HG02588 (cell line): ENCODE measurements around the gene PEX10.

Experiments used
- ATAC-seq: cut with Tn5 transposase; IDR thresholded peaks from one replicate; pipeline ENCODE4 v1.9.1; 2021; ENCODE audit warnings: mild to moderate bottlenecking, moderate library complexity; ENCODE audit not compliant: unreplicated experiment

PEX10 gene

DNA sequence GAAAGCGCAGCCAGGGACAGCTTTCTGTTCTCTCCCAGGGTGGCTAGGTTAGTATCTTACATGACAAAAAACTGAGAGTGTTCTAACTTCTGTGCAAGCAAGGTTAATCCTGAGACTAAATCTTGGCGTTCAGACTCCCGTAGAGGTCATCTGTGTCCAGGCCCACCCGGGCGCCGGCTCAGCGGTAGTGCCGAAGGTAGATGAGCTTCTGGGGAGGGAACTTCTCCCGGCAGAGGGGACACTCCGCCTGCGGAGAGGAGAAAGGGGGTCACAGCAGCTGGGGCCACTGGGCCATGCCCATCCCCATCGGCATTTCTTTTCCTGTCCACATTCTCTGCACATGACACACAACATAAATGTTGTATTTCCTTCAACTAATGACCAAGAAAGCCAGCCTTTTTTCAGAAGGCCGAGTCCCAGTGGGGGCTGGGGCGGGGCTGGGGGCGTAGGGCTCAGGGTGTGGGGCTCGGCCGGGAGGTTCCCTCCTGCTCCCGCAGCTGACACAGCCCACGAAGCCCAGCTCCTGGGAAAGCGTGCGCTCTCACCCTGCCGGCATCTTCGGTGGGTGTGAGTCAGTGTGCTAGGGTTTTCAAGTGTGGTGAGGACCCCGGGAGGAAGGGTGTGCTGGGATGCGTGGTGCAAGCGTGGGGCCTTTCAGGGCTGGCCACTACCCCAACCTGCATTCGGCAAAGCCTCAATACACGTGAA, 6.6 kb downstream of the PEX10 start:
- no peak for ATAC-seq

DNA sequence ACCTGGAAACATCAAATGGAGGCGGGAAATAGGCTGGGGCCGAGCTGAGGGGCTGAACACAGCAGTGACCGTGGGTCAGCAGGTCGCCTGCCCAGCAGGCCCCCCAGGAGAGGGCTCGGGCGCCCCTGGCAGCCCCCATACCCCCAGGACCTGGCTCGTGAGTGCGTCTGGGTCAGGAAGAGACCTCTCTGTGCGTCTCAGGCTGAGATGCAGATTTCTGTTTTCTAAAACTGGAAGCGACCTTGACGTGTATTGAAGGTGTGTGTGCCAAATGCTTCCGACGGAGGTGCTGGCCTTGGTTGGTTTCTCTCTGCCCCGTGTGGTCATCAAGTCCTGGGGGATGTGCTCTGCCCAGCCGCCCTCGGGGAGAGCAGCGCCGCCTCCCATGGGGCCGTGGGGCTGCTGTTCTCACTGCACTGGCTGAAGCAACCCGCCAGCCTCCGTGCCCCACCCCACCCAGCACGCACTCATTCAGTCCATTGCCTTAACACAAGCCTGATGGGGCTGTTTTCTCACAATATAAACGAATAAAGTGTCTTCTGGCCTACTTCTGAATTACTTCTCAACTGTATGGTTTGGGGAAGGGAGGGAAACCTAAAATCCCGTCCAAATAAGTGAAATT, 7.4 kb downstream of the PEX10 start:
- no peak for ATAC-seq

GRCh38 chr1:2404142-2404889, 8.0 kb downstream of the PEX10 start:
- ATAC-seq, result no peak

- ATAC-seq, result no peak
Observed at GRCh38 chr1:2403273-2403672, 9.1 kb downstream of the PEX10 start.

GRCh38 chr1:2402420-2402819, 9.9 kb downstream of the PEX10 start:
- ATAC-seq, result no peak

DNA sequence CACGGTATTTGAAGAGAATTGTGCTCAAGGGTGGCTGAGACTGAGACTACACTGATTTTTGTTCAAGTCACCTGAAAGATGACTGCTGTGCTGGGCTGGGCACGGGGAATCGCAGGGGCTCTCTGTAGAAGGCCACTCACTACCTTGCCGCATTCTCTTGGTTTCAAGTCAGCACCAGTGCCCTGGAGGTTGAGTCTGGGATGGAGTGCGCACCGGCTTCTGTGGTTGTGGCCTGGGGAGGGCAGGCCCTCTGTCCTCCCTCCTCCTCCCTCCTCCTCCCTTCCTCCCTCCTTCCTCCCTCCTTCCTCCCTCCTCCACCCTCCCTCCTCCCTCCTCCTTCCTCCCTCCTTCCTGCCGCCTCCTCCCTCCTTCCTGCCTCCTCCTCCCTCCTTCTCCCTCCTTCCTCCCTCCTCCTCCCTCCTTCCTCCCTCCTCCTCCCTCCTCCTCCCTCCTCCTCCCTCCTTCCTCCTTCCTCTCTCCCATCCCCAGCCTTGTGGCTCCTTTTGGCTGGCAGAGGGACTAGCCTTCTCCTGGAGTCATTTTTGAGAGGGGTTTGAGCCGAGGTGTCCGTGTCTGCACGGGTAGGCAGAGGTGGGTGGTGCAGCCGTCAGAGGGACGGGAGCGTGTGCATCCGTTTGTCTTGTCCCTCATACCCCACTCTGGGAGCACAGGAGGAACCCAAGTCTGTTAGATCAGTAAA, 11.3 kb downstream of the PEX10 start:
- ATAC-seq, result no peak

GRCh38 chr1:2400576-2400909, 11.8 kb downstream of the PEX10 start:
- no peak for ATAC-seq

DNA sequence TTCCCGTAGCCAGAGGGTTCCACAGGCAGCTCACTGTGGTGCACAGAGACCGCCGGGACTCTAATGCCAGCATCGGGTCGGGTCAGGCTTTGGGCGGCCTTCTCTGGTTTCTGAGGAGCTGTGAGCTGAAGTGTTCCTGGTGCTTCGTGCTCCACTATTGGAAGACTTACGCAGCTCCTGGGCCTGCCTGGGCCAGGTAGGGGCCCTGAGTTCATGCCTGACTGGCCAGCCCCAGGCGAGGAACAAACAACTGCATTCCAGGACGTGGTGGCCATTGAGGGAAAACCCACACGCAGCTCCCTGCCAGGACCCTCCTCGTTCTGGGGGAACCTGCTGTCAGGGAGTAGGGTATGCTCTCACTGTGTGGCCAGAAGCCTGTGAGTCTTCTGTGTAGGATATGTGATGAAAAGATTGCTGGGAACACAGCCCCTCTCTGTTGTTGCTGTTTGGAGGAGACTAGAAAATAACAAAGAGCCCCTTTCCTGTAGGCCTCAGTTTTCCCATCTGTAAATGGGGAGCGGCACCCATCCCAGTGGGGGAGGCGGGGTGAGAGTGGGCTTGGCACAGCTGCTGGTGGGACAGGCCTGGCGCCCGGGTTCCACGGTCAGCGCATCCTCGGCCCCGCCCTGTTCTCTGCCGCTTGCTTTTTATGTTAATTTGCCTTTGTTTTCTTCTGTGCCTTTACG, 12.3 kb downstream of the PEX10 start:
- ATAC-seq, result no peak

- no peak for ATAC-seq
Observed at GRCh38 chr1:2398871-2399270, 13.5 kb downstream of the PEX10 start.

DNA sequence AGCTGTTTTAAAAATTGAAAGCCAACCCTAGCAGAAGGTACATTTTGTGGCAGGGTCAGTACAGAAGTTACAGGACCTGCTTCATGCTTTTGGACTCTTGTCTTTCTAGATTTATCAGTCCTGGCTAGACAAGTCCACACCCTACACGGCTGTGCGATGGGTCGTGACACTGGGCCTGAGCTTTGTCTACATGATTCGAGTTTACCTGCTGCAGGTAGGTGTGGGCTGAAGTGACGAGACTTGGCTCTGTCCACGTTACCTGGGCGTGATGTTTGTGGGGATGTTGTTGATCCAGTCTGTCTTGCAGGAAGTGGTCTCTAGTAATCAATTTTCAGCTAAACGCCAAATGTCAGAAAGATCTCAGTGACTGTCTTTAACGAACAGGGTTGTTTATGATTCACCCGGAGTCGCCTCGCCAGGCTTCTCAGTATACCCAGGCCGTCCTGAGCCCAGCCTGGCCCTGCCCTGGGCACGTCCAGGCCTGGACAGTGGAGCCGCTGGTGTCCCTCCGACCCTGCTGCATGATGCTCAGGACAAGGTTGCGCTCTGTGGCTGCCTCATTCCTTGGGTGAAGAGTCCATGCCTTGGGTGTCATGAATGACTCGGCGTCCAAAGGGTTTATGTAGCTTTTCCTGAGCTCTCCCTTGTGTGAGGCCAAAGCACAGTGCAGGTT, 15.2 kb downstream of the PEX10 start:
- no peak for ATAC-seq

DNA sequence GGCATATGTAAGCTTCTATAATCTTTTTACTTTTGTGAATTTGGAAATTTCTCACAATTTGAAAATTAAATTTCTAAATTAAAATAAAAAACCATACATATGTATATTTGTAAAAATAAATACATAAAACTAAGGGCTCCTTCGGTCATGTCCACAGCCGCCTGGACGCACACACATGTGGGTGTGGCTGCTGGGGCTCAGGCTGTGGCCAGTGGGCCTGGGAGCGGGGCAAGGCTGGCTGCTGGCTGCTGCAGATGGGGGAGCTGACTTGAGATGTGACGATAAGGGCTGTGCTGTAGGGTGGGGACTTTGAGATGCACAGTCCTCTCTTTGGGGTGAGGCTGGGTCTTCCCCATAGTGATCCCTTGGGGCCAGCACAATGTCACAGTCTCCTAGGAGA, 15.9 kb downstream of the PEX10 start:
- no peak for ATAC-seq

GRCh38 chr1:2396059-2396458, 16.3 kb downstream of the PEX10 start:
- ATAC-seq, result no peak

DNA sequence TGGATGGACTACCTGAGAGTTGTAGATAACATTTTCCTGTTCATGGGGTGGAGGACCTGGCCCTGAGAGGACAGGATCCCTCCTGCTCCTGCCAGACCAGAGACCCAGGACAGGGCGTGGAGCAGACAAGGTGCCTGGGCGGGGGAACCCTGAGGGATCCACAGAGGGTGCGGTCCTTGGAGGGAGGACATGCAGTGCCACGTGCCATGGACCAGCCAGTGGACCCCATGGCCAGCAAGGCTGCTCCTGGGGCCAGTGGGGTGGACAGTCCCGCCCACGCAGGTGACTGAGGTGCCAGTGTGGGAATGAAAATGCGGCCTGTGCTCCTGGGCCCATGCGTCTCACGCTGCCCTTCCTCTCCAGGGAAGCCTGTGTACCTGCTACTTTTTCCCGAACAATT, 17.1 kb downstream of the PEX10 start:
- ATAC-seq, result no peak

GRCh38 chr1:2394761-2395160, 17.6 kb downstream of the PEX10 start:
- ATAC-seq, result no peak

DNA sequence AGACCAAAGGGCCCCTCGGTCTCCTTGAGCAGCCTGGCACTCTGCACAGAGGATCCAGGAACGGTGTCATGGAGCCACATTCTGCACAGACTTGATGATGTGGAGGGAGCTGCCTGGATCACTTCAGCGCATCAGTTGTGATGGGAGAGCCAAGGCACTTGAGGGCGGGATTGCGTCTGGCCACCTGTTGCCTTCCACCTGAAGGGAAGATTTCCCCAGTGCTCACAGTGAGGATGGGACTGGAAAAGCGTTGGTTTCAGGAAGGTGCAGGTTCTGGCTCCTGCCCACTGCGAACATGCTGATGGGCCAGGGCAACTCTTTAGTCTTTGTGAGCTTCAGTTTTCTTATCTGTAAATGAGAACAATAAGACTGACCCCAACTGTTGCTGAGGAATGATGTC, 18.1 kb downstream of the PEX10 start:
- ATAC-seq, result no peak

DNA sequence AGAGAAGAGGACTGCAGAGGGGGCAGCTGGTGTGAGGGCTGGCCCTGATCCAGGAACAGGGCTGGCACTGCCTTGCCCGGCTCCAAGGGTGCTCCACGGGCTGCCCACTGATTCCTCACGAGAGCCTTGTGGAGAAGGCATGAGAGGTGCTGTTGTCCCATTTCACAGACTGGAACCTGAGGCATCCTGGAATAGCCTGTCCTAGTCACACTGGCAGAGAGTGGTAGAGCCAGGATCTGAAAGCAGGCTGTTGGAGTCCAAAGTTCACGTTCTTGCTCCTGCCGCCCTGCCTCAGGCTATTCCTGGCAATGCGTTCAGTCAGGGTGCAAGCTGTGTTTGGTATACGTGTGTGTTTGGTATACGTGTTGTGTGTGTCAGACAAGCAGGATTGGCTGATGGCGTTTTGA, 18.9 kb downstream of the PEX10 start:
- ATAC-seq, result no peak

DNA sequence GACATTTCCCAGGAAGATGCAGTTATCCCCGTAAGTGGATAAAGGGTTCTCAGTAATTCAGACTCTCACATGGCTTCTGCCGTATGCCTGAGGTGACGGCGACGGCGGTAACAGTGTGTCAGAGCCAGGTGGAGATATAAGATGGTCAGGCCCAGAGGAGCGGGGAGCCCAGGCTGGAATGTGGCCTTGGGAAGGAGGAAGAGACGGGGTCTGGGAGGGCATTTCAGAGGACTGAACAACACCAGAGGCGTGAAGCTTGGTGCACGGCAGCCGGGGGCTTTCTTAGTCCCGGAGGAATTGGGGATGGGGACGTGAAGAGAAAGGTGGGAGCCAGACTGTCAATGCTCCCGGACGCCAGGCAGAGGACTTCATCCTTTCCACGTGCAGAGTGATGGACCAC, 19.7 kb downstream of the PEX10 start:
- no peak for ATAC-seq

DNA sequence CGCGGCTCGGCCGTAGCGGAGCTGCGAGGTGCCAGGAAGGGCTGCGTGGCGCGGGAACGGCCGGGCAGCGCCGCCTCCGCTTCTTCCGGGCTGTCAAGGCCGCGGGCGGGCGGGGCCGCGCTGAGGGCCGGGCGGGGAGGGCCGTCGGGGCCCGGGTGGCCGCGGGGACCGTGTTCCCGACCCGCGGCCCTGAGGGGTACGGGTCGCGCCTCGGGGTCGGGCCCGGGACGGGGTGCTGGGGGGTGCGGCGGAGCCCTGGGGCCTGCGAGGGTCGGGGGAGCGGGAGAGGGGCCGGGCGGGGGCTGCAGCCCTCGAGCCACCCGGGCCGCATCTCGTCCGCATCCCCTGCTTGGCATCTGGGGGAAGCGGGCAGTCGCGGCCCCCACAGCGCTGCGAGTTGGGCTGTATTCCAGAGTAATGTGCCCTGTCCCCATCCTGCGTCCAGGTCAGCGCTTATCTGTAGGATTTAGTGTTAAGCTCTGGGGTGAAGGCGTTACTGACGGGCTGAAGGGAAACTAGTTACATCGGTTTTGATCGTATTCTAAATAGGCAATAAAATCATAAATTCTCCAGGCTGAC, 20.3 kb downstream of the PEX10 start:
- ATAC-seq, result peak; percentile 14

GRCh38 chr1:2391041-2391930, 21.1 kb downstream of the PEX10 start, which contains the start of the genes MORN1 and RER1:
TSS of gene MORN1 (minus strand) at chr1:2391554. CDS start at chr1:2391533, 21 bp downstream.
TSS of gene RER1 (plus strand) at chr1:2391841. CDS start at chr1:2395791, 3,950 bp downstream.
- ATAC-seq, result peak; percentile 80
